ENCODE results near the gene ZNF24.

- TF ChIP-seq POLR2A (IDR thresholded peaks at IDR 0.05) (no peak), CTCF (IDR thresholded peaks at IDR 0.05) (no peak)
Observed at GRCh38 chr18:35369126-35369525, 24.9 kb upstream of the ZNF24 start.
